Ascending aorta (tissue), 2 donors: ENCODE measurements around the gene SMTN. TPM values are rescaled to one million over a fixed set of nuclear protein-coding genes. Genes with fewer than 3 reads are reported as not detected.
A peak's percentile ranks its signal among the peaks of the same experiment; 100 is the strongest.

Source experiments
- DNase-seq, 2 donors: peaks; one replicate each; pipeline ENCODE4 v3.0.0-alpha.2; 2019; ENCODE audit warnings: low spot score in 2 of 2
- H3K27ac ChIP-seq, 2 donors: fragments of 200-600 bp; sonication (generic); one replicate each; pipeline ENCODE4 v1.5.1; 2016 to 2017; ENCODE audit warnings: mild to moderate bottlenecking in 1 of 2
- H3K27me3 ChIP-seq: fragments of 200-600 bp; sonication (generic); one replicate; pipeline ENCODE4 v1.5.1; 2017
- H3K36me3 ChIP-seq, 2 donors: fragments of 200-600 bp; sonication (generic); one replicate each; pipeline ENCODE4 v1.5.1; 2016
- H3K4me1 ChIP-seq, 2 donors: fragments of 200-600 bp; sonication (generic); one replicate each; pipeline ENCODE4 v1.5.1; 2016 to 2017; ENCODE audit warnings: mild to moderate bottlenecking in 1 of 2
- H3K4me3 ChIP-seq, 2 donors: fragments of 200-600 bp; sonication (generic); one replicate each; pipeline ENCODE4 v1.5.1; 2016 to 2017; ENCODE audit warnings: mild to moderate bottlenecking in 1 of 2
- H3K9me3 ChIP-seq, 2 donors: fragments of 200-600 bp; sonication (generic); one replicate each; pipeline ENCODE4 v1.5.1; 2016
- CTCF ChIP-seq, 3 experiments: fragments of 200-600 bp in 2 of 3; fragments of 450-650 bp in 1 of 3; sonication (generic) in 2 of 3; IDR thresholded peaks; one replicate each; pipeline ENCODE4 v1.5.1; 2016 to 2019; ENCODE audit warnings: antibody characterized with exemption in 3 of 3, mild to moderate bottlenecking in 1 of 3, moderate library complexity in 1 of 3
- intact Hi-C: fragments of 100-400 bp; cut with DNase I; formaldehyde crosslinking; loops from one replicate; pipeline ENCODE4 v1.15.1; 2023
- total RNA-seq: library from RNA; depleted of rRNA; stranded (reverse); fragments of >200 nt; gene quantifications from one replicate; pipeline ENCODE4 v1.1.0, GENCODE V29; 2016

SMTN gene
- total RNA-seq, 1 donor from 2014 or later = 671 TPM

DNA sequence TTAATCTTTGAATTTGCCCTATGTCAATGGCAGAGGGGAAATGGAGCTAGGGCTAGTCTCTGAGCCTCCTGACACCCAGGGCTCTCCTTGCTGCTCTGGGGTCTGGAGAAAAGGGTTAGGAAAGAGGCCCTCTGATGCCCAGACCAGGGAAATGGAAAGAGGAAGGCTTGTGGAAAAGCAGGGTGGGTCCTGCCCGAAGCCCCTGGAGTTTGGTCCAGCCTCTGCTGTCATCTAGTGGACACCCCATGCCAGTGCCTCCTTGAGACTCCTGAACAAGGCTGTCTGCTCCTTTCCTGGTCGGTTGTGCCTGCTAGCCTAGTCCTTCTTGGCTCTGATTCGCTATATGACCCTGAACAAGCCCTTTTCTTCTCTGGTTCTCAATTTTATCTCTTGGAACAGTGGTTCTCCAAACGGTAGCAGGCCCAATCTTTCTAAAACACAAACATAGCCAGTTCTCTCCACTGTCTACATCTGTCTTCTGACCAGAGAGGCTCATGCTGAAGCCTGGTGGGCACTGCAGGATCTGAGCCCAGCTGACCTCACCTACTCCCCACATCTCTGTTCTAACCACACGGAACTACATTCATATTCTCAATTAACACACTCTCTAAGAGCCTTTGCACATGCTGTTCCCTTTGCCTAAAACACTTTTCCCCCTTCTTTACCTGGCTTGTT is 68.0 kb downstream of the SMTN start:
- Histone ChIP-seq H3K27ac (peak overlapping the region; percentile 71 to 81), H3K27me3 (no peaks in the 10 kb centered on the region), H3K4me3 (no peak overlapping the region), H3K9me3 (no peaks in the 10 kb centered on the region), H3K36me3 (no peaks in the 10 kb centered on the region), H3K4me1 (peaks cover 5 to 13% of the 10 kb centered on the region in 2 donors)
- TF ChIP-seq CTCF (IDR thresholded peaks at IDR 0.05) = peak; percentile 90 to 93 (median 90)
- intact Hi-C loops = loop anchor here (1.0 to 5.0 kb wide), 6 partner anchors 42 to 514 kb away; partner anchors contain the start of genes SELENOM, SLC35E4 and SMTN
- peak in 1 of 2 donors; percentile 87 for DNase-seq

DNA sequence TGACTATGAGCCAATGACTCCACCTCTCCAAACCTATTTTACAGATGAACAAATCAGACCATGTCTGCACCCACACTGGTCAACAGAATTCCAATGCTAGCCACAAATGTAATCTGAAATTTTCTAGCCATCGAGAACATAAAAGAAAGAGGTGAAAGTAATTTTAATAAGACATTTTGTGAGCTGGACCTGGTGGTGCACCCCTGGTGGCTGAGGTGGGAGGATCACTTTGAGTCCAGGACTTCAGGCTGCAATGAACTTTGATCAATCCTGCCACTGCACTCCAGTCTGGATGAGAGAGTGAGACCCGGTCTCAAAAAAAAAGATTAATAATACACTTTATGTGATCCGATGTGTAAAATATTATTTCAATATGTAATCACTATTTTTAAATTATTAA is 69.5 kb downstream of the SMTN start:
- no peak overlapping the region for H3K4me3 ChIP-seq
- no peaks in the 10 kb centered on the region for H3K9me3 ChIP-seq
- intact Hi-C loops = no loop called here
- no peaks in the 10 kb centered on the region for H3K27me3 ChIP-seq
- no peak for TF ChIP-seq CTCF (IDR thresholded peaks at IDR 0.05)
- H3K4me1 ChIP-seq = peaks cover 8 to 22% of the 10 kb centered on the region in 2 donors
- DNase-seq = no peak
- no peak overlapping the region for H3K27ac ChIP-seq
- H3K36me3 ChIP-seq = no peaks in the 10 kb centered on the region

DNA sequence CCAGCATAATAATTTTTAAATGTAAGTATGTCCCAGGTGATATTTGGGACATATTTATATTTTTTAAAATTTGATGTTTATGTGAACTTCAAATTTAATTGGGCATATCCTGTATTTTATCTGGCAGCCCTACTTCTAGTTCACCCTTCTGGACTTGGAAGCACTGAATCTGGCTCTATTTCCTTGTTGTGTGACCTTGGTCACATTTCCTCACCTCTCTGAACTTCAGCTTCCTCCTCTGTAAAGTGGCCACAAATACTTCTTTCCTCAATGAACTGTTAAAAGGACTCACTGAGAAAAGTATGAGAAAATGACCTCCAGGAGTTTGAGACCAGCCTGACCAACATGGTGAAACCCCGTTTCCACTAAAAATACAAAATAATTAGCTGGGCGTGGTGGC is 70.8 kb downstream of the SMTN start:
- Histone ChIP-seq H3K36me3 (no peaks in the 10 kb centered on the region), H3K27me3 (no peaks in the 10 kb centered on the region), H3K4me3 (no peak overlapping the region), H3K9me3 (no peaks in the 10 kb centered on the region), H3K27ac (peak overlapping the region in 1 of 2 donors; percentile 83), H3K4me1 (peaks cover 14 to 33% of the 10 kb centered on the region in 2 donors)
- TF ChIP-seq CTCF (IDR thresholded peaks at IDR 0.05) = no peak
- no peak for DNase-seq
- intact Hi-C loops = no loop called here

DNA sequence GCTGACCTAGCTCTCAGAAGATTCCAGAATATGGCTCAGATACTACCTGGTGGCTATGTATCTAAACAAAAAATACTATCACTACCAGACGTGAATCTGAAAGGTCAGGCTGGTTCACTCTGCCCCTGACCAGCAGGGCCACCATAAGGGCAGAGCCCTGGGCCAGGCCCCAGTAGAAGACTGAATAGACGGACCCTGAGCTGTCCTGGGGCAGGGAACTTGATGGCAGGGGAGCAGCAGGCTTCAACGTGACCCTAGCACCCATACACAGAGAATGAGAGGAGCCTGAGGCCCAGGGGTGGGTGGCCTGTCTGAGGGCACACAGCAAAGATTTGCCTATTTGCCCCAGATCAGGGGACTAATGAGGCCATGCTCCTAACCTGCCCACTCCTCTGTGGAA is 72.2 kb downstream of the SMTN start:
- DNase-seq = no peak
- peak overlapping the region; percentile 80 to 83 for H3K27ac ChIP-seq

More for the DNA sequence above, 72.2 kb downstream of the SMTN start:
- no peak for TF ChIP-seq CTCF (IDR thresholded peaks at IDR 0.05)
- H3K36me3 ChIP-seq = no peaks in the 10 kb centered on the region
- H3K27me3 ChIP-seq = no peaks in the 10 kb centered on the region
- H3K4me3 ChIP-seq = no peak overlapping the region
- peaks cover 14 to 30% of the 10 kb centered on the region in 2 donors for H3K4me1 ChIP-seq
- H3K9me3 ChIP-seq = no peaks in the 10 kb centered on the region
- intact Hi-C loops = no loop called here

Other genes starting within 250 kb of the SMTN start
- 38.6 TPM for gene MORC2, start 112.5 kb upstream of the SMTN start, total RNA-seq
- 46.2 TPM for gene TUG1, start 112.1 kb upstream of the SMTN start, total RNA-seq
- 1,262 TPM for gene SELENOM, start 26.2 kb downstream of the SMTN start, total RNA-seq
- gene INPP5J, start 41.6 kb downstream of the SMTN start, total RNA-seq = 1.3 TPM
- gene PLA2G3, start 59.2 kb downstream of the SMTN start, total RNA-seq = not detected
- 29.8 TPM for gene RNF185, start 78.9 kb downstream of the SMTN start, total RNA-seq
- gene LIMK2, start 131.0 kb downstream of the SMTN start, total RNA-seq = 18.4 TPM
- 16.4 TPM for gene PIK3IP1, start 211.2 kb downstream of the SMTN start, total RNA-seq